ENCODE measurements around the gene TNRC18. TPM values are rescaled to one million over a fixed set of nuclear protein-coding genes. Genes with fewer than 3 reads are reported as not detected.

TNRC18 gene
- total and polyA plus RNA-seq, 2 donors (not counting 3 experiments of a cell fraction or from before 2014, with no cell fraction given), result 14.8 to 64.6 TPM

DNA sequence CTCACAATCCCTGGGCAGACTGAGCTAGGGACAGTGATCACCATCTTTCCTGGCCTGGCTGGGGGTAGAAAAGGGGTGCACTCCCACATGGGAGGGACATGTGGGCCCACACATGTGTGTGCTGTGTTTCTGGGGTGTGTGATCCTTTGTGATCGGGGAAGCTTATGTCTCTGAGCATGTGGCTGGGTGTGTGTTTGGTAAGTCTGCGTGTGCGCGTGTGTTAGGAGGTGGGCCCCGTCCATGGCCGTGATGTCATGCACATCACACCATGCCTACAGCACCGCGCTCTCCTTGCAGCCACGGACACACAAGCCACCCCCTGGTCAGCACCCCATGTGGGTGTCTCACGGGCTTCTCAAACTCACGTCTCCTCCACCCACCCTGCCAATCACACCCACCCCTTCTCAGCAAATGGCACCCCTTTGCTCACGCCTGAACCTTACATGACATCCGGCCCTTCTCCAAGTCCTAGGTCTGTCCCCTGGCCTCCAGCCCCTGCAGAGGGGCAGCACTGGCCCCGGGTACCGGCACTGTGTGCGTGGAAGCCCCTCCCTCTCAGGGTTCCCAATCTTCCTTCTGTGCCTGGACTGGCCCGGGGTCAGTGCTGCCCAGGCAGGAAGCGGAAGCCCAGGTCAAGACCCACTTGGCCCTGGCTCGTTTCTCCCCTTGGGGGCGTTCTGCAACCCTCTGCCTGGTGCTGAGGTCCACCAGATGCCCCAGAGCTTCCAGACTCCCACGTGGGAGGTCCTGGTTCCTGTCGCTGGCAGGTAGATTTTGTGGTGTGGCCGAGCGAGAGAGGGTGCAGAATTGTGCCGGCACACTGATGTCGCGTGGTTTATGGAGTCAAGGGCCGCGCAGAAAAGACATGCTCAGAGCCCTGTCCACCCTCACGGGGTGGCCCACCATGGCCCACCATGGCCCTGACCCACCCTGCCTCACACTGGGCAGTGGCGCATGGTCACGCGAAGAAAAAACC lies 128.3 kb downstream of the TNRC18 start:
- Histone ChIP-seq H3K4me2 (ENCODE audit: insufficient read depth, low read length) (no peak overlapping the region), H3K36me3 (ENCODE audit: control insufficient read depth in 2 of 2, extremely low read depth in 1 of 2, insufficient read depth in 2 of 2, low read length in 2 of 2) (no peaks in the 10 kb centered on the region), H4K20me1 (replicated peaks; ENCODE audit: control insufficient read depth, extremely low read depth, insufficient read depth, low read length) (no peaks in the 10 kb centered on the region), H3K9me1 (replicated peaks; ENCODE audit: control insufficient read depth, extremely low read depth, insufficient read depth, low read length) (no peaks in the 10 kb centered on the region), H3K79me2 (ENCODE audit: control insufficient read depth, insufficient read depth, low read length) (no peaks in the 10 kb centered on the region), H3K9me3 (replicated peaks; ENCODE audit: control insufficient read depth, insufficient read depth, low read length) (no peaks in the 10 kb centered on the region), H2AFZ (ENCODE audit: low read depth, low read length) (no peak overlapping the region), H3K27ac (ENCODE audit: insufficient read depth, low read depth, low read length) (no peak overlapping the region), H3K4me1 (ENCODE audit: control insufficient read depth, extremely low read depth, insufficient read depth, low read length) (no peaks in the 10 kb centered on the region), H3K4me3 (replicated peaks in 1 of 3; ENCODE audit: insufficient read depth in 1 of 3, low read depth in 1 of 3, low read length in 3 of 3) (no peak overlapping the region), H3K9ac (replicated peaks; ENCODE audit: extremely low read depth, insufficient read depth, low read length) (no peak overlapping the region), H3K27me3 (ENCODE audit: control insufficient read depth in 2 of 2, insufficient read depth in 2 of 2, low read length in 2 of 2) (no peaks in the 10 kb centered on the region)
- POLR2A ChIA-PET, result no interaction called here
- DNase-seq (ENCODE audit: low read depth, low spot score), result no peak
- intact Hi-C loops (cut with micrococcal nuclease) (no loop called here), dilution Hi-C loops (cut with MboI; ENCODE audit: extremely low pct_ligation_motif_present, low sequenced_read_pairs) (no loop called here)
- FAIRE-seq, result no peak
- CTCF ChIA-PET, result no interaction called here
- no TSS peak for BruUV-seq (replicated peaks)
- TF ChIP-seq, protein P1, sequence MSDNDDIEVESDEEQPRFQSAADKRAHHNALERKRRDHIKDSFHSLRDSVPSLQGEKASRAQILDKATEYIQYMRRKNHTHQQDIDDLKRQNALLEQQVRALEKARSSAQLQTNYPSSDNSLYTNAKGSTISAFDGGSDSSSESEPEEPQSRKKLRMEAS (IDR thresholded peaks at IDR 0.05; ENCODE audit: insufficient read depth, insufficient read length), result no peak
- TF ChIP-seq GATA2 (IDR thresholded peaks at IDR 0.05; ENCODE audit: insufficient read depth, insufficient read length, low read depth, low read length), result no peak
- TF ChIP-seq FOS (IDR thresholded peaks at IDR 0.05; ENCODE audit: borderline replicate concordance, insufficient read depth, low read length), result no peak
- TF ChIP-seq, protein P2, sequence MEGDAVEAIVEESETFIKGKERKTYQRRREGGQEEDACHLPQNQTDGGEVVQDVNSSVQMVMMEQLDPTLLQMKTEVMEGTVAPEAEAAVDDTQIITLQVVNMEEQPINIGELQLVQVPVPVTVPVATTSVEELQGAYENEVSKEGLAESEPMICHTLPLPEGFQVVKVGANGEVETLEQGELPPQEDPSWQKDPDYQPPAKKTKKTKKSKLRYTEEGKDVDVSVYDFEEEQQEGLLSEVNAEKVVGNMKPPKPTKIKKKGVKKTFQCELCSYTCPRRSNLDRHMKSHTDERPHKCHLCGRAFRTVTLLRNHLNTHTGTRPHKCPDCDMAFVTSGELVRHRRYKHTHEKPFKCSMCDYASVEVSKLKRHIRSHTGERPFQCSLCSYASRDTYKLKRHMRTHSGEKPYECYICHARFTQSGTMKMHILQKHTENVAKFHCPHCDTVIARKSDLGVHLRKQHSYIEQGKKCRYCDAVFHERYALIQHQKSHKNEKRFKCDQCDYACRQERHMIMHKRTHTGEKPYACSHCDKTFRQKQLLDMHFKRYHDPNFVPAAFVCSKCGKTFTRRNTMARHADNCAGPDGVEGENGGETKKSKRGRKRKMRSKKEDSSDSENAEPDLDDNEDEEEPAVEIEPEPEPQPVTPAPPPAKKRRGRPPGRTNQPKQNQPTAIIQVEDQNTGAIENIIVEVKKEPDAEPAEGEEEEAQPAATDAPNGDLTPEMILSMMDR (IDR thresholded peaks at IDR 0.05; ENCODE audit: extremely low read depth in 1 of 2, insufficient read depth in 1 of 2, low read depth in 1 of 2, low read length in 2 of 2), result no peak
- no peak for TF ChIP-seq POLR2A (IDR thresholded peaks at IDR 0.05; ENCODE audit: low read depth, low read length)
- TF ChIP-seq JUN (IDR thresholded peaks at IDR 0.05; ENCODE audit: borderline replicate concordance, insufficient read depth, insufficient read length, low read depth), result no peak
- no peak for TF ChIP-seq POLR2AphosphoS5 (IDR thresholded peaks at IDR 0.05; ENCODE audit: insufficient read depth, low read depth, low read length)
- TF ChIP-seq MYC (IDR thresholded peaks at IDR 0.05; ENCODE audit: low read depth, low read length), result no peak
- TF ChIP-seq EZH2 (IDR thresholded peaks at IDR 0.05; ENCODE audit: borderline replicate concordance, low read depth, low read length, severe bottlenecking), result no peak
